ENCODE measurements around the gene S100A3.

The S100A3 gene

GRCh38 chr1:153536012-153536670, 12.9 kb downstream of the S100A3 start:
- Histone ChIP-seq H3K27ac (ENCODE audit: low read depth, low read length) (peak overlapping the region; percentile 99), H3K4me1 (ENCODE audit: control insufficient read depth in 5 of 5, insufficient read depth in 5 of 5, low read length in 5 of 5) (peaks cover 4 to 58% (median 42%) of the 10 kb centered on the region in 5 donors), H3K27me3 (ENCODE audit: control insufficient read depth in 5 of 5, insufficient read depth in 4 of 5, low read length in 5 of 5) (no peaks in the 10 kb centered on the region), H3K36me3 (ENCODE audit: control insufficient read depth in 5 of 5, insufficient read depth in 5 of 5, low read length in 5 of 5) (peaks cover 0 to 10% (median 0%) of the 10 kb centered on the region in 5 donors), H3K9me3 (ENCODE audit: control insufficient read depth in 5 of 5, low read length in 5 of 5) (no peaks in the 10 kb centered on the region), H3K9ac (ENCODE audit: low read length in 5 of 5) (peak overlapping the region; percentile 80 to 99 (median 99)), H3K4me3 (ENCODE audit: low read depth in 1 of 5, low read length in 5 of 5) (peak overlapping the region; percentile 76 to 100 (median 89))

- Histone ChIP-seq H3K27me3 (ENCODE audit: control insufficient read depth in 5 of 5, insufficient read depth in 4 of 5, low read length in 5 of 5) (no peaks in the 10 kb centered on the region), H3K4me3 (ENCODE audit: low read depth in 1 of 5, low read length in 5 of 5) (peak within 1 kb of the TSS; percentile 76 to 100 (median 89)), H3K9me3 (ENCODE audit: control insufficient read depth in 5 of 5, low read length in 5 of 5) (no peaks in the 10 kb centered on the region), H3K36me3 (ENCODE audit: control insufficient read depth in 5 of 5, insufficient read depth in 5 of 5, low read length in 5 of 5) (peaks cover 0 to 10% (median 0%) of the 10 kb centered on the region in 5 donors), H3K27ac (ENCODE audit: low read depth, low read length) (peak within 1 kb of the TSS; percentile 99), H3K9ac (ENCODE audit: low read length in 5 of 5) (peak within 1 kb of the TSS; percentile 80 to 99 (median 99)), H3K4me1 (ENCODE audit: control insufficient read depth in 5 of 5, insufficient read depth in 5 of 5, low read length in 5 of 5) (peaks cover 4 to 51% (median 39%) of the 10 kb centered on the region in 5 donors)
Measured at GRCh38 chr1:153535242-153536011, 13.6 kb downstream of the S100A3 start, which contains the start of gene S100A6. Gene S100A6 (minus strand): TSS chr1:153535991. CDS start chr1:153535339, 652 bp downstream.

GRCh38 chr1:153534925-153535241, 14.2 kb downstream of the S100A3 start:
- peak overlapping the region; percentile 99 for H3K27ac ChIP-seq (ENCODE audit: low read depth, low read length)
- H3K9ac ChIP-seq (ENCODE audit: low read length in 5 of 5) = peak overlapping the region; percentile 80 to 99 (median 99)
- H3K4me1 ChIP-seq (ENCODE audit: control insufficient read depth in 5 of 5, insufficient read depth in 5 of 5, low read length in 5 of 5) = peaks cover 4 to 49% (median 39%) of the 10 kb centered on the region in 5 donors
- peaks cover 0 to 10% (median 0%) of the 10 kb centered on the region in 5 donors for H3K36me3 ChIP-seq (ENCODE audit: control insufficient read depth in 5 of 5, insufficient read depth in 5 of 5, low read length in 5 of 5)
- H3K4me3 ChIP-seq (ENCODE audit: low read depth in 1 of 5, low read length in 5 of 5) = peak overlapping the region; percentile 76 to 100 (median 89)
- H3K27me3 ChIP-seq (ENCODE audit: control insufficient read depth in 5 of 5, insufficient read depth in 4 of 5, low read length in 5 of 5) = no peaks in the 10 kb centered on the region
- no peaks in the 10 kb centered on the region for H3K9me3 ChIP-seq (ENCODE audit: control insufficient read depth in 5 of 5, low read length in 5 of 5)

- Histone ChIP-seq H3K4me1 (ENCODE audit: control insufficient read depth in 5 of 5, insufficient read depth in 5 of 5, low read length in 5 of 5) (peaks cover 4 to 49% (median 39%) of the 10 kb centered on the region in 5 donors), H3K9ac (ENCODE audit: low read length in 5 of 5) (peak overlapping the region; percentile 80 to 99 (median 99)), H3K9me3 (ENCODE audit: control insufficient read depth in 5 of 5, low read length in 5 of 5) (no peaks in the 10 kb centered on the region), H3K27me3 (ENCODE audit: control insufficient read depth in 5 of 5, insufficient read depth in 4 of 5, low read length in 5 of 5) (no peaks in the 10 kb centered on the region), H3K27ac (ENCODE audit: low read depth, low read length) (peak overlapping the region; percentile 99), H3K4me3 (ENCODE audit: low read depth in 1 of 5, low read length in 5 of 5) (peak overlapping the region; percentile 76 to 100 (median 89)), H3K36me3 (ENCODE audit: control insufficient read depth in 5 of 5, insufficient read depth in 5 of 5, low read length in 5 of 5) (peaks cover 0 to 10% (median 0%) of the 10 kb centered on the region in 5 donors)
Measured at GRCh38 chr1:153534226-153534924, 14.7 kb downstream of the S100A3 start.

GRCh38 chr1:153533689-153534201, 15.3 kb downstream of the S100A3 start:
- Histone ChIP-seq H3K27ac (ENCODE audit: low read depth, low read length) (peak overlapping the region; percentile 99), H3K9ac (ENCODE audit: low read length in 5 of 5) (peak overlapping the region; percentile 80 to 99 (median 99)), H3K27me3 (ENCODE audit: control insufficient read depth in 5 of 5, insufficient read depth in 4 of 5, low read length in 5 of 5) (no peaks in the 10 kb centered on the region), H3K9me3 (ENCODE audit: control insufficient read depth in 5 of 5, low read length in 5 of 5) (no peaks in the 10 kb centered on the region), H3K4me1 (ENCODE audit: control insufficient read depth in 5 of 5, insufficient read depth in 5 of 5, low read length in 5 of 5) (peaks cover 4 to 49% (median 39%) of the 10 kb centered on the region in 5 donors), H3K4me3 (ENCODE audit: low read depth in 1 of 5, low read length in 5 of 5) (peak overlapping the region; percentile 76 to 100 (median 89)), H3K36me3 (ENCODE audit: control insufficient read depth in 5 of 5, insufficient read depth in 5 of 5, low read length in 5 of 5) (peaks cover 0 to 10% (median 0%) of the 10 kb centered on the region in 5 donors)

GRCh38 chr1:153532769-153533599, 16.1 kb downstream of the S100A3 start:
- Histone ChIP-seq H3K27me3 (ENCODE audit: control insufficient read depth in 5 of 5, insufficient read depth in 4 of 5, low read length in 5 of 5) (no peaks in the 10 kb centered on the region), H3K4me1 (ENCODE audit: control insufficient read depth in 5 of 5, insufficient read depth in 5 of 5, low read length in 5 of 5) (peaks cover 4 to 45% (median 39%) of the 10 kb centered on the region in 5 donors), H3K4me3 (ENCODE audit: low read depth in 1 of 5, low read length in 5 of 5) (peak overlapping the region; percentile 76 to 100 (median 89)), H3K9me3 (ENCODE audit: control insufficient read depth in 5 of 5, low read length in 5 of 5) (no peaks in the 10 kb centered on the region), H3K9ac (ENCODE audit: low read length in 5 of 5) (peak overlapping the region; percentile 55 to 99 (median 77)), H3K27ac (ENCODE audit: low read depth, low read length) (peak overlapping the region; percentile 99), H3K36me3 (ENCODE audit: control insufficient read depth in 5 of 5, insufficient read depth in 5 of 5, low read length in 5 of 5) (peaks cover 0 to 10% (median 0%) of the 10 kb centered on the region in 5 donors)

- Histone ChIP-seq H3K36me3 (ENCODE audit: control insufficient read depth in 5 of 5, insufficient read depth in 5 of 5, low read length in 5 of 5) (peaks cover 0 to 10% (median 0%) of the 10 kb centered on the region in 5 donors), H3K27me3 (ENCODE audit: control insufficient read depth in 5 of 5, insufficient read depth in 4 of 5, low read length in 5 of 5) (no peaks in the 10 kb centered on the region), H3K4me1 (ENCODE audit: control insufficient read depth in 5 of 5, insufficient read depth in 5 of 5, low read length in 5 of 5) (peaks cover 4 to 45% (median 39%) of the 10 kb centered on the region in 5 donors), H3K4me3 (ENCODE audit: low read depth in 1 of 5, low read length in 5 of 5) (no peak overlapping the region), H3K9me3 (ENCODE audit: control insufficient read depth in 5 of 5, low read length in 5 of 5) (no peaks in the 10 kb centered on the region), H3K27ac (ENCODE audit: low read depth, low read length) (peak overlapping the region; percentile 99), H3K9ac (ENCODE audit: low read length in 5 of 5) (no peak overlapping the region)
Measured at GRCh38 chr1:153532181-153532580, 16.9 kb downstream of the S100A3 start.

GRCh38 chr1:153531638-153532037, 17.4 kb downstream of the S100A3 start:
- peaks cover 0 to 10% (median 0%) of the 10 kb centered on the region in 5 donors for H3K36me3 ChIP-seq (ENCODE audit: control insufficient read depth in 5 of 5, insufficient read depth in 5 of 5, low read length in 5 of 5)
- no peak overlapping the region for H3K9ac ChIP-seq (ENCODE audit: low read length in 5 of 5)
- H3K4me3 ChIP-seq (ENCODE audit: low read depth in 1 of 5, low read length in 5 of 5) = no peak overlapping the region
- H3K9me3 ChIP-seq (ENCODE audit: control insufficient read depth in 5 of 5, low read length in 5 of 5) = no peaks in the 10 kb centered on the region
- H3K27me3 ChIP-seq (ENCODE audit: control insufficient read depth in 5 of 5, insufficient read depth in 4 of 5, low read length in 5 of 5) = no peaks in the 10 kb centered on the region
- peaks cover 4 to 43% (median 39%) of the 10 kb centered on the region in 5 donors for H3K4me1 ChIP-seq (ENCODE audit: control insufficient read depth in 5 of 5, insufficient read depth in 5 of 5, low read length in 5 of 5)
- peak overlapping the region; percentile 17 for H3K27ac ChIP-seq (ENCODE audit: low read depth, low read length)

- no peak overlapping the region for H3K9ac ChIP-seq (ENCODE audit: low read length in 5 of 5)
- no peaks in the 10 kb centered on the region for H3K36me3 ChIP-seq (ENCODE audit: control insufficient read depth in 5 of 5, insufficient read depth in 5 of 5, low read length in 5 of 5)
- H3K27ac ChIP-seq (ENCODE audit: low read depth, low read length) = no peak overlapping the region
- no peak overlapping the region for H3K4me3 ChIP-seq (ENCODE audit: low read depth in 1 of 5, low read length in 5 of 5)
- peaks cover 0 to 8% (median 1%) of the 10 kb centered on the region in 5 donors for H3K4me1 ChIP-seq (ENCODE audit: control insufficient read depth in 5 of 5, insufficient read depth in 5 of 5, low read length in 5 of 5)
- H3K27me3 ChIP-seq (ENCODE audit: control insufficient read depth in 5 of 5, insufficient read depth in 4 of 5, low read length in 5 of 5) = no peaks in the 10 kb centered on the region
- H3K9me3 ChIP-seq (ENCODE audit: control insufficient read depth in 5 of 5, low read length in 5 of 5) = no peaks in the 10 kb centered on the region
Measured at GRCh38 chr1:153527683-153528040, 21.4 kb downstream of the S100A3 start.

All from subcutaneous abdominal adipose tissue (tissue), 5 donors.